ENCODE data around the gene ITGA8.

- TF ChIP-seq CTCF (IDR thresholded peaks at IDR 0.05; ENCODE audit: low read depth, low read length): no peak
- no peak for TF ChIP-seq EZH2phosphoT487 (IDR thresholded peaks at IDR 0.05; ENCODE audit: low read depth)
Observed at GRCh38 chr10:15681076-15681475, 38.6 kb downstream of the ITGA8 start.
